Left ventricle myocardium inferior (tissue), 1 donor: Measurements from ENCODE around the gene LRRC72. TPM values are rescaled to one million over a fixed set of nuclear protein-coding genes. Genes with fewer than 3 reads are reported as not detected.
A peak's percentile ranks its signal among the peaks of the same experiment; 100 is the strongest.
"Not testable (repeated sequence)": the region's sequence is repeated elsewhere in the genome, so short reads cannot be mapped to it uniquely, and the experiment has no call there.

Experiments used
- DNase-seq: peaks from one replicate; pipeline ENCODE4 v3.0.0-alpha.2; 2020
- H3K27ac ChIP-seq: fragments of 200-600 bp; replicated peaks from 2 replicates; pipeline ENCODE4 v1.8.0; 2021
- H3K27me3 ChIP-seq: fragments of 200-600 bp; 2 replicates; pipeline ENCODE4 v1.8.0; 2021; ENCODE audit warnings: low read depth
- H3K36me3 ChIP-seq: fragments of 200-600 bp; 2 replicates; pipeline ENCODE4 v1.8.0; 2021
- H3K4me1 ChIP-seq: fragments of 200-600 bp; 2 replicates; pipeline ENCODE4 v1.8.0; 2021
- H3K4me3 ChIP-seq: fragments of 200-600 bp; 2 replicates; pipeline ENCODE4 v1.8.0; 2021; ENCODE audit warnings: mild to moderate bottlenecking, moderate library complexity
- H3K9me3 ChIP-seq: fragments of 200-600 bp; replicated peaks from 2 replicates; pipeline ENCODE4 v1.8.0; 2021
- CTCF ChIP-seq: fragments of 200-600 bp; IDR thresholded peaks from 2 replicates; pipeline ENCODE4 v1.8.0; 2021; ENCODE audit warnings: antibody characterized with exemption, mild to moderate bottlenecking, borderline replicate concordance
- intact Hi-C: fragments of 100-400 bp; cut with micrococcal nuclease; formaldehyde crosslinking; loops from one replicate; pipeline ENCODE4 v1.11.0; 2022
- total RNA-seq: library from RNA; stranded (reverse); fragmentation: NEBNext Ultra II Directional; extraction: Animal tissue kit (Norgen Biotek cat#: 25700); gene quantifications from one replicate; pipeline ENCODE4 v1.2.1, GENCODE V29; 2021
- donor health status: DM: no; HTN: yes; CAD: no; lungs with severe emphysema.

The LRRC72 gene
- total RNA-seq, 1 donor from 2014 or later: not detected

DNA sequence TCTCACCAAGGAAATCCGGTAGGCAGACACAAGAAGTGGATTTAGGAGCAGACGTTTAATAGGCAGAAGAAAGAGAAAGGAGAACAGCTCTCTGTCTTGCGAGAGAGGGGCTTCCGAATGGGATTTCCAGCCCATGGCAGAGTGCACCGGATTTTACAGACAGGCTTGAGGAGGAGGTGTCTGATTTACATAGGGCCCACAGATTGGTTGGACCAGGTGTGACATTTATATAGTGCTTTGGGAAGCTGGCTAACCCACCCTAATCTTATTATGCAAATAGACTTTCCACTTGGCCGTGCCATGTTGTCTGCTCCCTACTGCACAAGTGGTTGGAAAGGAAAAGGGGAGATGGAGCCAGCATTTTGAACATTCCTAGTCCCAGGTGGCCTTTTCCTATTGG lies 61.2 kb downstream of the LRRC72 start:
- H3K4me1 ChIP-seq: peaks cover 16% of the 10 kb centered on the region
- no peaks in the 10 kb centered on the region for H3K36me3 ChIP-seq
- no peak overlapping the region for H3K27ac ChIP-seq
- TF ChIP-seq CTCF: no peak
- no peaks in the 10 kb centered on the region for H3K27me3 ChIP-seq
- DNase-seq: no peak
- intact Hi-C loops: no loop called here
- H3K4me3 ChIP-seq: peak overlapping the region; percentile 38
- no peaks in the 10 kb centered on the region for H3K9me3 ChIP-seq

DNA sequence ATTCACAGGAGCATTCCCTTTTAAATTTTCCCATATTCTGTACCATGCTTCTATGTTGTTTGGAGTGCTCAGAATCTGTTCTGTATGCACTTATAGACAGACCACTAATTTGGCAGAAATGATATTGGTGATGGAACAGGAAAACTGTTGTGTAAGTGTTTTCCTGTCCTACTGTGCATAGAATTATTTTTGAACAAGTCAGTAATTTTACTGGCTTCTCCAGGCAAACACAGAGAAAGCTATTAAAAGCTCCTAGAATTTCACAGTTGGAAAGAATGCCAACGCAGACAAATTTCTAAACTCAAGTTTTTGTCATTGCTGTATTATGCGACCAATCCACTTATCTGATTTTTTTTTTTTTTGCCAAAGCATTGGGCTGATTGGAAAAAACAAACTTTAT lies 63.3 kb downstream of the LRRC72 start:
- TF ChIP-seq CTCF: no peak
- Histone ChIP-seq H3K27me3 (no peaks in the 10 kb centered on the region), H3K36me3 (no peaks in the 10 kb centered on the region), H3K9me3 (no peaks in the 10 kb centered on the region), H3K27ac (no peak overlapping the region), H3K4me3 (no peak overlapping the region), H3K4me1 (peaks cover 16% of the 10 kb centered on the region)
- no peak for DNase-seq
- intact Hi-C loops: no loop called here

DNA sequence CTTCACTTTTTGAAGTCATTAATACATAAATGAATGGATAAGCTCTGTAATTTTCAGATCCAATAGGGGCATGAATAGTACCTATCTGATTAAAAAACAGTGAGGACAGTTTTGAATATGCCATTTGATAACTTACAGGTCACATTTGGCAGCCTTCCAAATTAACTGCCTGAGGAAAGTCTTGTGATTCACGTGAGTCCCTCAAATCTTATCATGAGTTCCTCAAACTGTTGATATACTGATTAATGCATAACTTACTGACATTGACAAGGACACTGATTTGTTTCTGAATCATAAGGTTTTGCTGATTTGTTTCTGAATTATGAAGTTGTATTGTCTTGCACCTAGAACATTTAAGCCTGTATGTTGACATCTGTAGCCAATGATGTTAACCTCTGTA lies 63.8 kb downstream of the LRRC72 start:
- no peak for DNase-seq
- peaks cover 16% of the 10 kb centered on the region for H3K4me1 ChIP-seq
- no peaks in the 10 kb centered on the region for H3K27me3 ChIP-seq
- intact Hi-C loops: no loop called here
- no peak for TF ChIP-seq CTCF
- no peaks in the 10 kb centered on the region for H3K9me3 ChIP-seq
- no peak overlapping the region for H3K4me3 ChIP-seq
- no peaks in the 10 kb centered on the region for H3K36me3 ChIP-seq
- H3K27ac ChIP-seq: no peak overlapping the region

DNA sequence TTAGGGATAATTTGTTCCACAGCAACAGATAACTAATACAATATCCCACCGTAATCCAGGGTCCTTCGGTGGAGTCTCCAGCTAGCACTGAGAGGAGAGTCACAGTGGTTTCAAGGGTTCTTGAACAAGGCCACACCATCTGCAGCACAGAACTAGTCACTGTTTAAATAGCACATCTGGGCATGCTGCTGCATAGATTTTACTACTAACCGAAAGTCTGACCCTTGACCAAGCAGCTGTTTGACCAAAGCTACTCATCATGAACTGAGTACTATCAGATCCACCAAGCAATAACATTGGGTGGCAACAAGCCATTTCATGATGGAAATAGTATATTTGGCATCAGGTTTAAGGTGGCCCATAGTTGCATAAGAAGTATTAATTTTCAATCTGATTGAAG lies 65.8 kb downstream of the LRRC72 start:
- Histone ChIP-seq H3K4me1 (peaks cover 16% of the 10 kb centered on the region), H3K9me3 (no peaks in the 10 kb centered on the region), H3K4me3 (no peak overlapping the region), H3K27ac (no peak overlapping the region), H3K36me3 (peaks cover 6% of the 10 kb centered on the region), H3K27me3 (no peaks in the 10 kb centered on the region)
- intact Hi-C loops: no loop called here
- no peak for DNase-seq
- TF ChIP-seq CTCF: no peak

DNA sequence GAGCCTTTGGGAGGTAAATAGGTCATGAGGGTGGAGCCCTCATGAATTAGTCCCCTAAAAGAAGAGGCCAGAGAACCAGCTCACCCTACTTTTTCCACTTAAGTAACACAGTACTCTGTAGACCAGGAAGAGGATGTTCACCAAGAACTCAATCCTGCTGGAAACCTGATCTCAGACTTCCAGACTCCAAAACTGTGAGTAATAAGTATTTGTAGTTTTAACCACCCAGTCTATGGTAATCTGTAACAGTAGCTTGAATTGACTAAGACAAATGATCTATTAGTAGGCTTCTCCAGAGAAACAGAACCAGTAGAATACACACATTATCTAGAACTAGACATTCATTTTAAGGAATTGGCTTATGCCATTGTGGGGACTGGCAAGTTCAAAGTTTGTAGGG lies 67.4 kb downstream of the LRRC72 start:
- H3K4me1 ChIP-seq: peaks cover 9% of the 10 kb centered on the region
- H3K9me3 ChIP-seq: no peaks in the 10 kb centered on the region
- no peak overlapping the region for H3K27ac ChIP-seq
- no peak for TF ChIP-seq CTCF
- DNase-seq: no peak
- peaks cover 20% of the 10 kb centered on the region for H3K36me3 ChIP-seq
- intact Hi-C loops: no loop called here
- no peaks in the 10 kb centered on the region for H3K27me3 ChIP-seq
- H3K4me3 ChIP-seq: no peak overlapping the region

DNA sequence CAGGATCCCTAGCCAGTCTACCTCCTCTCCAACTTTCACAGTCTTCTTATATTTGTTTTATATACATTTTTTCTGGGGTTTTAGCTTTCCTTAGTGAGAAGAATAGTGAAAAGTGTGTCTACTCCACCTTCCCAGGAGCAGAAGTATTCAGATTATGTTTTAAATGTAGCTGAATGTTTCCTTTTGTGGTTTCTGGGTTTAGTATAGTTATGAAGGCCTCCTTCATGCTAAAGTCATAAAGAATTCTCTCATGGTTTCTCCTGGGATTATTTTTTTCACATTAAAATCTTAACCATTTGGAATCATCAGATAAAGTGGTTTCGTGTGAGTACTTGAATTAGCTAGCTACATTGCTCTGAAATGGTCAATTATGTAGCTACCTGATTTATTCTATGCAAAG lies 68.1 kb downstream of the LRRC72 start:
- no peak overlapping the region for H3K27ac ChIP-seq
- intact Hi-C loops: no loop called here
- TF ChIP-seq CTCF: no peak

DNA sequence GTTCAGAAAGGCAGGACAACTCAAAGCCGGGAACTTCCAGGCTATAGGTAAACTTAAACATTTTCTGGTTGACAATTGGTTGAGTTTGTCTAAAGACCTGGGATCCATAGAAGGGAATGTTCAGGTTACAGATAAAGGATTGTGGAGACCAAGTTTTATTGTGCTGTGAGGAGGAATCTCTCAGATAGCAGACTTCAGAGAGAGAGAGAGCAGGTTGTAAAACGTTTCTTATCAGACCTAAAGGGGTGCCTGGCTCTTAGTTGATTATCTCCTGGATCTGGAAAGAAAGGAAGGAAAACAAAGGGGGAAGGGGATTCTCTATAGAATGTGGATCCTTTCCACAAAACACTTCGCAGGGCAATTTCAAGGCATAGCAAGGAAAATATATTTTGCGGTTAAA lies 69.0 kb downstream of the LRRC72 start:
- peaks cover 34% of the 10 kb centered on the region for H3K36me3 ChIP-seq
- H3K4me1 ChIP-seq, intact Hi-C loops, H3K27me3 ChIP-seq, H3K4me3 ChIP-seq, H3K9me3 ChIP-seq, H3K27ac ChIP-seq, DNase-seq: not testable (repeated sequence)

More for the DNA sequence above, 68.1 kb downstream of the LRRC72 start:
- no peak for DNase-seq
- Histone ChIP-seq H3K4me1 (peaks cover 9% of the 10 kb centered on the region), H3K4me3 (no peak overlapping the region), H3K36me3 (peaks cover 25% of the 10 kb centered on the region), H3K27me3 (no peaks in the 10 kb centered on the region), H3K9me3 (no peaks in the 10 kb centered on the region)
